ENCODE results near the gene NPNT. TPM values are rescaled to one million over a fixed set of nuclear protein-coding genes. Genes with fewer than 3 reads are reported as not detected.

The NPNT gene
- total RNA-seq, 4 donors from 2014 or later: 3.6 to 6.6 (median 4.8) TPM

- TF ChIP-seq EP300 (IDR thresholded peaks at IDR 0.05): no peak
- no peak for TF ChIP-seq POLR2AphosphoS5 (IDR thresholded peaks at IDR 0.05)
- no peak for TF ChIP-seq POLR2A (IDR thresholded peaks at IDR 0.05)
- no peak for DNase-seq (ENCODE audit: low spot score in 2 of 2)
- H3K36me3 ChIP-seq: no peaks in the 10 kb centered on the region
- H3K4me3 ChIP-seq: no peak overlapping the region
- H3K4me1 ChIP-seq: no peaks in the 10 kb centered on the region
- H3K27ac ChIP-seq: no peak overlapping the region
- no peaks in the 10 kb centered on the region for H3K27me3 ChIP-seq
- WGBS: 40% methylated on average over 2 of the region's 2 CpGs
- H3K9me3 ChIP-seq: no peaks in the 10 kb centered on the region
Observed at GRCh38 chr4:105978684-105979296, 83.5 kb downstream of the NPNT start.

GRCh38 chr4:105979506-105979905 is 84.2 kb downstream of the NPNT start:
- H3K9me3 ChIP-seq: no peaks in the 10 kb centered on the region
- no peak overlapping the region for H3K4me3 ChIP-seq
- H3K4me1 ChIP-seq: no peaks in the 10 kb centered on the region
- TF ChIP-seq POLR2AphosphoS5 (IDR thresholded peaks at IDR 0.05) (no peak), CTCF (IDR thresholded peaks at IDR 0.05) (no peak), EP300 (IDR thresholded peaks at IDR 0.05) (no peak), POLR2A (IDR thresholded peaks at IDR 0.05) (no peak)
- no peak overlapping the region for H3K27ac ChIP-seq
- no peaks in the 10 kb centered on the region for H3K36me3 ChIP-seq
- DNase-seq (ENCODE audit: low spot score in 2 of 2): no peak
- 95% methylated on average over 3 of the region's 3 CpGs for WGBS
- H3K27me3 ChIP-seq: no peaks in the 10 kb centered on the region

GRCh38 chr4:105988671-105989070 is 93.4 kb downstream of the NPNT start:
- TF ChIP-seq POLR2A (IDR thresholded peaks at IDR 0.05) (no peak), CTCF (IDR thresholded peaks at IDR 0.05) (no peak), POLR2AphosphoS5 (IDR thresholded peaks at IDR 0.05) (no peak), EP300 (IDR thresholded peaks at IDR 0.05) (no peak)
- H3K36me3 ChIP-seq: no peaks in the 10 kb centered on the region
- H3K27me3 ChIP-seq: no peaks in the 10 kb centered on the region
- no peak overlapping the region for H3K27ac ChIP-seq
- H3K9me3 ChIP-seq: no peaks in the 10 kb centered on the region
- peaks cover under 1% of the 10 kb centered on the region for H3K4me1 ChIP-seq
- WGBS: 80% methylated on average over 2 of the region's 2 CpGs
- no peak for DNase-seq (ENCODE audit: low spot score in 2 of 2)
- no peak overlapping the region for H3K4me3 ChIP-seq

GRCh38 chr4:105989485-105990242 is 94.4 kb downstream of the NPNT start:
- no peak overlapping the region for H3K27ac ChIP-seq
- TF ChIP-seq POLR2A (IDR thresholded peaks at IDR 0.05): no peak
- TF ChIP-seq POLR2AphosphoS5 (IDR thresholded peaks at IDR 0.05): no peak
- TF ChIP-seq EP300 (IDR thresholded peaks at IDR 0.05): no peak
- no peak for TF ChIP-seq CTCF (IDR thresholded peaks at IDR 0.05)
- H3K9me3 ChIP-seq: no peaks in the 10 kb centered on the region
- no peaks in the 10 kb centered on the region for H3K36me3 ChIP-seq
- no peak for DNase-seq (ENCODE audit: low spot score in 2 of 2)
- H3K4me1 ChIP-seq: peaks cover 6% of the 10 kb centered on the region
- no peak overlapping the region for H3K4me3 ChIP-seq
- 57% methylated on average over 2 of the region's 2 CpGs for WGBS
- no peaks in the 10 kb centered on the region for H3K27me3 ChIP-seq

- H3K9me3 ChIP-seq: no peaks in the 10 kb centered on the region
- H3K36me3 ChIP-seq: no peaks in the 10 kb centered on the region
- DNase-seq (ENCODE audit: low spot score in 2 of 2): peak in 1 of 2 donors; percentile 72
- H3K4me1 ChIP-seq: peaks cover 6% of the 10 kb centered on the region
- 62% methylated on average over 3 of the region's 3 CpGs for WGBS
- no peaks in the 10 kb centered on the region for H3K27me3 ChIP-seq
- no peak overlapping the region for H3K4me3 ChIP-seq
- peak overlapping the region; percentile 41 for H3K27ac ChIP-seq
- TF ChIP-seq EP300 (IDR thresholded peaks at IDR 0.05) (no peak), POLR2AphosphoS5 (IDR thresholded peaks at IDR 0.05) (peak in 1 of 3 donors; percentile 11), POLR2A (IDR thresholded peaks at IDR 0.05) (no peak)
Observed at GRCh38 chr4:105990933-105991332, 95.7 kb downstream of the NPNT start.

GRCh38 chr4:105991726-105992125 is 96.5 kb downstream of the NPNT start:
- DNase-seq (ENCODE audit: low spot score in 2 of 2): no peak
- H3K36me3 ChIP-seq: no peaks in the 10 kb centered on the region
- 95% methylated on average over 8 of the region's 8 CpGs for WGBS
- TF ChIP-seq CTCF (IDR thresholded peaks at IDR 0.05) (no peak), EP300 (IDR thresholded peaks at IDR 0.05) (no peak), POLR2AphosphoS5 (IDR thresholded peaks at IDR 0.05) (no peak), POLR2A (IDR thresholded peaks at IDR 0.05) (no peak)
- H3K27ac ChIP-seq: no peak overlapping the region
- H3K27me3 ChIP-seq: no peaks in the 10 kb centered on the region
- H3K9me3 ChIP-seq: no peaks in the 10 kb centered on the region
- H3K4me3 ChIP-seq: no peak overlapping the region
- peaks cover 6% of the 10 kb centered on the region for H3K4me1 ChIP-seq

Measured in suprapubic skin (tissue), 4 donors.